Stimulated activated CD4-positive, alpha-beta T cell treated with anti-CD3 and anti-CD28 coated beads, TNF-alpha, amount 100 ng/mL, for 24 hours (primary cell): Measurements from ENCODE around the gene CEP128.

ENCODE experiments used
- DNase-seq, 3 experiments: peaks; one replicate each; pipeline ENCODE4 v3.0.0-alpha.2; 2020; ENCODE audit warnings: low read depth in 3 of 3

Gene CEP128

DNA sequence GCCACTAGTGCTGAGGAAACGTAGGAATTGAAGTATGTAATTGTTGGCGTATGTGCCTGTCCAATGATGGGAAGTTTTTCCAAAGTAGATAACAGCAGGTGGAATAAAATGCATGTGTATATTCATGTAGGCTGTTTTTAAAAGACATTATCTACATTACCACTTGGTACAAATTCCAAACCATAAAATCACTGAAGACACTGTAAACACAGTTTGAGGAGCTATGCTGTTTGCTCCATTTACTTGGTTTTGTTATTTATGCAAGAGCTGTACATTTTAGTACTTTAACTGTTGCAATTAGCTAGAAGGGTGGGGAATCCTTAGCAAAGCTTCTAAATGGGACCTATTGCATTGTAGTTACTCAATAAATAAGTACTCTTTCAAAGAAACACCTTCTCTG is 455.8 kb downstream of the CEP128 start:
- no peak for DNase-seq

- DNase-seq, result no peak
Measured at GRCh38 chr14:80483331-80483730, 458.2 kb downstream of the CEP128 start.

GRCh38 chr14:80477388-80478160 is 464.0 kb downstream of the CEP128 start:
- DNase-seq, result no peak

- DNase-seq, result no peak
Measured at GRCh38 chr14:80475074-80475473, 466.5 kb downstream of the CEP128 start.

- DNase-seq, result no peak
Measured at GRCh38 chr14:80468331-80469122, 473.0 kb downstream of the CEP128 start.

- no peak for DNase-seq
Measured at GRCh38 chr14:80465546-80466220, 475.9 kb downstream of the CEP128 start.

- DNase-seq, result no peak
Measured at GRCh38 chr14:80464531-80465149, 476.9 kb downstream of the CEP128 start.

- DNase-seq, result no peak
Measured at GRCh38 chr14:80456209-80456608, 485.3 kb downstream of the CEP128 start.

- no peak for DNase-seq
Measured at GRCh38 chr14:80455031-80455430, 486.5 kb downstream of the CEP128 start.

GRCh38 chr14:80448267-80448666 is 493.3 kb downstream of the CEP128 start:
- no peak for DNase-seq

- no peak for DNase-seq
Measured at GRCh38 chr14:80447392-80447791, 494.1 kb downstream of the CEP128 start.
